H9 (cell line): Measurements from ENCODE around the gene GFPT1. TPM values are rescaled to one million over a fixed set of nuclear protein-coding genes. Genes with fewer than 3 reads are reported as not detected.

Experiments
- DNase-seq: peaks from one replicate; pipeline ENCODE4 v3.0.0-alpha.2; 2017
- H2AFZ ChIP-seq: one replicate; pipeline ENCODE4 v1.6.1; 2013; ENCODE audit warnings: mild to moderate bottlenecking, low read length, control low read depth, moderate library complexity
- H2AK5ac ChIP-seq: 2 replicates; pipeline ENCODE4 v1.6.1; 2013; ENCODE audit warnings: low read length, control low read depth, mixed read lengths; ENCODE audit not compliant: insufficient read length
- H2BK120ac ChIP-seq: one replicate; pipeline ENCODE4 v1.6.1; 2013; ENCODE audit warnings: low read depth, mild to moderate bottlenecking, low read length, control low read depth, inconsistent platforms; ENCODE audit not compliant: poor library complexity, severe bottlenecking
- H2BK12ac ChIP-seq: 2 replicates; pipeline ENCODE4 v1.6.1; 2013; ENCODE audit warnings: low read length, control low read depth, mixed read lengths, low read depth; ENCODE audit not compliant: insufficient read length
- H2BK15ac ChIP-seq: 2 replicates; pipeline ENCODE4 v1.6.1; 2013; ENCODE audit warnings: low read depth, low read length, control low read depth
- H2BK20ac ChIP-seq: one replicate; pipeline ENCODE4 v1.6.1; 2013; ENCODE audit warnings: low read depth, mild to moderate bottlenecking, low read length, control low read depth, inconsistent platforms; ENCODE audit not compliant: poor library complexity, severe bottlenecking
- H2BK5ac ChIP-seq: 2 replicates; pipeline ENCODE4 v1.6.1; 2013; ENCODE audit warnings: low read length, control low read depth, mixed read lengths; ENCODE audit not compliant: insufficient read length
- H3K14ac ChIP-seq: 2 replicates; pipeline ENCODE4 v1.6.1; 2013; ENCODE audit warnings: low read length, control low read depth; ENCODE audit not compliant: insufficient read depth
- H3K18ac ChIP-seq: 2 replicates; pipeline ENCODE4 v1.6.1; 2013; ENCODE audit warnings: low read depth, mild to moderate bottlenecking, mixed read lengths, low read length, control low read depth; ENCODE audit not compliant: insufficient read length
- H3K23ac ChIP-seq: 2 replicates; pipeline ENCODE4 v1.6.1; 2013; ENCODE audit warnings: low read length, control low read depth, mixed read lengths, low read depth; ENCODE audit not compliant: insufficient read length
- H3K23me2 ChIP-seq: 2 replicates; pipeline ENCODE4 v1.6.1; 2013; ENCODE audit warnings: low read depth, mild to moderate bottlenecking, mixed read lengths, low read length, control low read depth; ENCODE audit not compliant: insufficient read length, poor library complexity, severe bottlenecking
- H3K27ac ChIP-seq: 2 replicates; pipeline ENCODE4 v1.5.1; 2013; ENCODE audit warnings: low read length, control low read depth, mixed read lengths, low read depth; ENCODE audit not compliant: insufficient read length
- H3K27me3 ChIP-seq: 2 replicates; pipeline ENCODE4 v1.6.1; 2013; ENCODE audit warnings: low read length, control low read depth, inconsistent platforms; ENCODE audit not compliant: insufficient read depth
- H3K4ac ChIP-seq: 2 replicates; pipeline ENCODE4 v1.6.1; 2013; ENCODE audit warnings: low read depth, mild to moderate bottlenecking, control low read depth, inconsistent platforms, low read length, moderate library complexity
- H3K4me1 ChIP-seq: 2 replicates; pipeline ENCODE4 v1.6.1; 2013; ENCODE audit warnings: low read length, control low read depth, inconsistent platforms; ENCODE audit not compliant: insufficient read depth
- H3K4me2 ChIP-seq: 2 replicates; pipeline ENCODE4 v1.6.1; 2013; ENCODE audit warnings: low read length, control low read depth, mixed read lengths; ENCODE audit not compliant: insufficient read length, insufficient read depth
- H3K56ac ChIP-seq: 2 replicates; pipeline ENCODE4 v1.6.1; 2013; ENCODE audit warnings: low read depth, mild to moderate bottlenecking, mixed read lengths, low read length, control low read depth; ENCODE audit not compliant: insufficient read length
- H3K79me1 ChIP-seq: 2 replicates; pipeline ENCODE4 v1.6.1; 2013; ENCODE audit warnings: low read depth, mild to moderate bottlenecking, moderate library complexity, low read length, control low read depth, inconsistent platforms; ENCODE audit not compliant: insufficient read depth, poor library complexity, severe bottlenecking
- H3K79me2 ChIP-seq: 2 replicates; pipeline ENCODE4 v1.6.1; 2013; ENCODE audit warnings: low read length, control low read depth, inconsistent platforms; ENCODE audit not compliant: insufficient read depth
- H3K9ac ChIP-seq: 2 replicates; pipeline ENCODE4 v1.6.1; 2013; ENCODE audit warnings: low read length, control low read depth, mixed read lengths; ENCODE audit not compliant: insufficient read length; ENCODE audit errors: extremely low read depth
- H3K9me3 ChIP-seq: one replicate; pipeline ENCODE4 v1.6.1; 2013; ENCODE audit warnings: low read depth, low read length, inconsistent platforms; ENCODE audit not compliant: control insufficient read depth
- H3T11ph ChIP-seq: one replicate; pipeline ENCODE4 v1.6.1; 2013; ENCODE audit warnings: mild to moderate bottlenecking, low read length, control low read depth, inconsistent platforms
- H4K20me1 ChIP-seq: one replicate; pipeline ENCODE4 v1.6.1; 2013; ENCODE audit not compliant: control insufficient read depth, insufficient read length, insufficient read depth
- H4K5ac ChIP-seq: 2 replicates; pipeline ENCODE4 v1.6.1; 2013; ENCODE audit warnings: low read depth, mild to moderate bottlenecking, mixed read lengths, low read length, control low read depth; ENCODE audit not compliant: insufficient read length
- H4K8ac ChIP-seq: replicated peaks from 2 replicates; pipeline ENCODE4 v1.6.1; 2013; ENCODE audit warnings: low read length, control low read depth, mixed read lengths, low read depth; ENCODE audit not compliant: insufficient read length
- H4K91ac ChIP-seq: 2 replicates; pipeline ENCODE4 v1.6.1; 2013; ENCODE audit warnings: low read depth, mild to moderate bottlenecking, moderate library complexity, mixed read lengths, low read length, control low read depth; ENCODE audit not compliant: insufficient read length
- H3K27ac Mint-ChIP-seq, 3 experiments: 2 replicates in 2 of 3; 3 replicates in 1 of 3; pipeline ENCODE4 v1.8.0; 2020 to 2021; ENCODE audit warnings: mixed read lengths in 3 of 3, mild to moderate bottlenecking in 1 of 3, moderate library complexity in 1 of 3
- H3K27me3 Mint-ChIP-seq: 2 replicates; pipeline ENCODE4 v1.8.0; 2021; ENCODE audit warnings: low read depth, mild to moderate bottlenecking, moderate library complexity, mixed read lengths
- H3K36me3 Mint-ChIP-seq, 3 experiments: 2 replicates in 2 of 3; 3 replicates in 1 of 3; pipeline ENCODE4 v1.8.0; 2020 to 2021; ENCODE audit warnings: low read depth in 3 of 3, mixed read lengths in 3 of 3; ENCODE audit not compliant: insufficient read depth in 1 of 3
- H3K4me1 Mint-ChIP-seq, 2 experiments: 2 replicates each; pipeline ENCODE4 v1.8.0; 2020; ENCODE audit warnings: mixed read lengths in 2 of 2
- H3K4me3 Mint-ChIP-seq, 2 experiments: 2 replicates in 1 of 2; 3 replicates in 1 of 2; pipeline ENCODE4 v1.8.0; 2020 to 2021; ENCODE audit warnings: mild to moderate bottlenecking in 2 of 2, mixed read lengths in 2 of 2, moderate library complexity in 1 of 2
- H3K9me3 Mint-ChIP-seq, 2 experiments: 2 replicates in 1 of 2; 3 replicates in 1 of 2; pipeline ENCODE4 v1.8.0; 2020; ENCODE audit warnings: mild to moderate bottlenecking in 2 of 2, mixed read lengths in 2 of 2, moderate library complexity in 1 of 2
- CTCF ChIP-seq: fragments of 200-600 bp; sonication (generic); conservative IDR thresholded peaks from 3 replicates; pipeline ENCODE4 v1.8.0; 2021; ENCODE audit warnings: antibody characterized with exemption, mild to moderate bottlenecking
- whole genome bisulfite sequencing: extraction: QIAGEN DNeasy Blood & Tissue Kit; methylation state at CpG from one replicate; pipeline ENCODE4 v1.1.7; 2013; ENCODE audit warnings: missing lambda C conversion rate, low lambda C conversion rate, mixed read lengths; ENCODE audit not compliant: insufficient read length; ENCODE audit errors: extremely low coverage; 5-methylcytosine and 5-hydroxymethylcytosine counted together
- total RNA-seq: library from RNA; stranded (reverse); gene quantifications from 2 replicates; pipeline ENCODE4 v1.2.1, GENCODE V29; 2021

GFPT1 gene
- total RNA-seq, 1 experiment from 2014 or later, result 84.4 TPM

- H3K23ac ChIP-seq, result no peak overlapping the region
- peaks cover 2% of the 10 kb centered on the region; the same call in 1 of the 2 replicates for H3K79me2 ChIP-seq
- H3K27ac ChIP-seq, result no peak overlapping the region
- no peaks in the 10 kb centered on the region for H3K27me3 ChIP-seq
- H2BK15ac ChIP-seq, result no peak overlapping the region; the same call in 1 of the 2 replicates
- no peak overlapping the region for H2AFZ ChIP-seq
- Mint-ChIP-seq H3K4me1 (peaks cover 26 to 33% of the 10 kb centered on the region in 2 experiments), H3K27ac (no peak overlapping the region), H3K27me3 (no peaks in the 10 kb centered on the region; the same call in 1 of the 2 replicates), H3K36me3 (peaks cover 2 to 13% (median 6%) of the 10 kb centered on the region in 3 experiments; a peak in 5 of 7 replicates), H3K9me3 (no peaks in the 10 kb centered on the region), H3K4me3 (peak overlapping the region; percentile 84 to 90)
- H4K5ac ChIP-seq, result no peak overlapping the region
- H3K4me2 ChIP-seq, result peak overlapping the region; percentile 77
- no peak overlapping the region for H2BK5ac ChIP-seq
- H4K20me1 ChIP-seq, result no peaks in the 10 kb centered on the region
- H3K9me3 ChIP-seq, result no peaks in the 10 kb centered on the region
- H3K14ac ChIP-seq, result no peak overlapping the region
- no CpG with 5 or more reads among the region's 8 CpGs for WGBS
- H2BK12ac ChIP-seq, result no peak overlapping the region
- no peak overlapping the region for H3T11ph ChIP-seq
- no peak for DNase-seq
- no peak overlapping the region for H2AK5ac ChIP-seq
- no peak overlapping the region for H4K8ac ChIP-seq
- no peak overlapping the region for H3K18ac ChIP-seq
- H3K4me1 ChIP-seq, result no peaks in the 10 kb centered on the region
- no peak for TF ChIP-seq CTCF
- peaks cover 3% of the 10 kb centered on the region for H3K23me2 ChIP-seq
- H3K4ac ChIP-seq, result no peak overlapping the region
- H2BK20ac ChIP-seq, result no peak overlapping the region
- H3K79me1 ChIP-seq, result peaks cover 1% of the 10 kb centered on the region
- no peak overlapping the region for H2BK120ac ChIP-seq
- no peak overlapping the region for H4K91ac ChIP-seq
- H3K9ac ChIP-seq, result no peak overlapping the region
- H3K56ac ChIP-seq, result no peak overlapping the region
Observed at GRCh38 chr2:69385443-69386151, 1.4 kb downstream of the GFPT1 start.
